ENCODE data around the gene CHAMP1. TPM values are rescaled to one million over a fixed set of nuclear protein-coding genes. Genes with fewer than 3 reads are reported as not detected.

Gene CHAMP1
- total and polyA plus RNA-seq, 7 donors = 4.7 to 14.8 (median 11.7) TPM

- Histone ChIP-seq H3K4me3 (no peak overlapping the region), H3K27ac (no peak overlapping the region), H3K4me1 (peaks cover 14% of the 10 kb centered on the region), H3K36me3 (ENCODE audit: insufficient read depth in 1 of 2, low read depth in 1 of 2) (peaks cover 4 to 48% of the 10 kb centered on the region in 2 donors), H3K27me3 (ENCODE audit: insufficient read depth in 3 of 3, low read length in 2 of 3) (no peaks in the 10 kb centered on the region), H3K9me3 (no peaks in the 10 kb centered on the region)
- no peak for ATAC-seq
- WGBS, 3 donors = 80 to 86% (median 84%) methylated on average over 3 of the region's 3 CpGs
- no peak for TF ChIP-seq CTCF (IDR thresholded peaks at IDR 0.05)
- intact Hi-C loops (cut with DNase I) = no loop called here
- no peak for DNase-seq
Measured at GRCh38 chr13:114283576-114283975, 30.7 kb upstream of the CHAMP1 start.

GRCh38 chr13:114284680-114285079 is 29.6 kb upstream of the CHAMP1 start:
- DNase-seq = no peak
- WGBS, 3 donors = 80 to 90% (median 80%) methylated on average over 8 of the region's 8 CpGs
- no peak for TF ChIP-seq CTCF (IDR thresholded peaks at IDR 0.05)
- no peaks in the 10 kb centered on the region for H3K27me3 ChIP-seq (ENCODE audit: insufficient read depth in 3 of 3, low read length in 2 of 3)
- H3K9me3 ChIP-seq = no peaks in the 10 kb centered on the region
- H3K27ac ChIP-seq = no peak overlapping the region
- peaks cover 14% of the 10 kb centered on the region for H3K4me1 ChIP-seq
- no peak overlapping the region for H3K4me3 ChIP-seq
- peaks cover 4 to 56% of the 10 kb centered on the region in 2 donors for H3K36me3 ChIP-seq (ENCODE audit: insufficient read depth in 1 of 2, low read depth in 1 of 2)
- no peak for ATAC-seq
- intact Hi-C loops (cut with DNase I) = no loop called here

- peaks cover 4 to 62% of the 10 kb centered on the region in 2 donors for H3K36me3 ChIP-seq (ENCODE audit: insufficient read depth in 1 of 2, low read depth in 1 of 2)
- WGBS, 3 donors = 53 to 74% (median 61%) methylated on average over 4 of the region's 4 CpGs
- peaks cover 14% of the 10 kb centered on the region for H3K4me1 ChIP-seq
- H3K27me3 ChIP-seq (ENCODE audit: insufficient read depth in 3 of 3, low read length in 2 of 3) = no peaks in the 10 kb centered on the region
- no peak overlapping the region for H3K27ac ChIP-seq
- DNase-seq (no peak), ATAC-seq (no peak)
- intact Hi-C loops (cut with DNase I) = no loop called here
- H3K9me3 ChIP-seq = no peaks in the 10 kb centered on the region
- no peak for TF ChIP-seq CTCF (IDR thresholded peaks at IDR 0.05)
- no peak overlapping the region for H3K4me3 ChIP-seq
Measured at GRCh38 chr13:114285166-114285808, 29.0 kb upstream of the CHAMP1 start.

GRCh38 chr13:114286808-114287207 is 27.5 kb upstream of the CHAMP1 start:
- ATAC-seq = no peak
- no peak for DNase-seq

More at GRCh38 chr13:114286808-114287207, 27.5 kb upstream of the CHAMP1 start:
- Histone ChIP-seq H3K27ac (no peak overlapping the region), H3K36me3 (ENCODE audit: insufficient read depth in 1 of 2, low read depth in 1 of 2) (peaks cover 4 to 76% of the 10 kb centered on the region in 2 donors), H3K9me3 (no peaks in the 10 kb centered on the region), H3K4me1 (peaks cover 14% of the 10 kb centered on the region), H3K4me3 (no peak overlapping the region), H3K27me3 (ENCODE audit: insufficient read depth in 3 of 3, low read length in 2 of 3) (no peaks in the 10 kb centered on the region)
- intact Hi-C loops (cut with DNase I) = no loop called here
- TF ChIP-seq CTCF (IDR thresholded peaks at IDR 0.05) = no peak
- 90 to 92% (median 90%) methylated on average over 8 of the region's 8 CpGs for WGBS, 3 donors
